Measurements from ENCODE around the gene OLFML2A. TPM values are rescaled to one million over a fixed set of nuclear protein-coding genes. Genes with fewer than 3 reads are reported as not detected.

OLFML2A gene
- polyA plus RNA-seq, 3 donors, result 0.03 to 0.25 TPM; not detected in 1

DNA sequence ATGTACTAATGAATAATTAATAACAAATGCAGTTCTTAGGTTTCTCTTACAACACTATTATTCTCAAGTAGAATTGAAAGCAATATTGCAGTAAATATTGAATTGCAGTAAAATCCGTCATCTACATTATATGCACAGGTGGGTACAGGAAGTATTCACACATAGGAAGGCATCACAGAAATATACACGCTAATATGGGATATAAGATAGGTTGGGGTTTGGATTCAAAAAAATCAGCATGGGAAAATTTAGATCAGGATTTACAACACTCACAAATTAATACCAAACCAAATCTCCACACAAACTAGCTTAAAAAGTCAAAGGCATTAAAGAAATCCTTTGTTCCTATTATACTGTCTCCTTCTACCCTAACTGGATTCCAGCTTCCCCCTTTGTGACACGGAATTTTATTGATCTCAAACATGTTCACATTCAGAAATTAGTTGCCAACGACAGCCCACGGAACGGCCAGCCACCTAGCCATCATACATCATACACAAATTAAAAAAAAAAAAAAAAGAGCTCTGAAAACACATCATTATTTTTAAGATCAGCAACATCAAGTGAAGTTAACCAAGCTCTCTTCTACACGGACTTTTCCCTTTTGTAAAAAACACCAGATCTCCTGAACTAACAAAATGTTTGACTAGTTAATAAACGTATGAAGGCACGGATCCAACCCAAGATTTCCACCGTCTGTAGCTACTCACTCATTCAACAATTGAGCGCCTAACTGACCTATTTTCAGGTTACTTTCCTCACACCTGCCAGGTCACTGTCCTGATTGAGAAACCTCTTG, 8.0 kb upstream of the OLFML2A start:
- peaks cover 14 to 24% (median 18%) of the 10 kb centered on the region in 3 donors for H3K27me3 Mint-ChIP-seq (ENCODE audit: low read depth in 3 of 3)
- intact Hi-C loops (cut with micrococcal nuclease), result no loop called here

More for the DNA sequence above, 8.0 kb upstream of the OLFML2A start:
- peak overlapping the region; percentile 99 for H3K4me2 ChIP-seq (replicated peaks; ENCODE audit: extremely low read depth, low read length, poor library complexity, severe bottlenecking)
- no peak overlapping the region for H3K27ac ChIP-seq (ENCODE audit: low read depth in 1 of 2, low read length in 2 of 2)
- H3K36me3 ChIP-seq (replicated peaks in 1 of 2; ENCODE audit: control insufficient read depth in 1 of 2, insufficient read depth in 2 of 2, low read length in 2 of 2), result no peaks in the 10 kb centered on the region
- H3K9ac ChIP-seq (ENCODE audit: insufficient read depth, low read length, poor library complexity, severe bottlenecking), result no peak overlapping the region
- no peak for DNase-seq
- H3K9me3 ChIP-seq (replicated peaks in 1 of 2; ENCODE audit: control insufficient read depth in 1 of 2, insufficient read depth in 1 of 2, low read length in 2 of 2), result no peaks in the 10 kb centered on the region
- H3K4me1 ChIP-seq (ENCODE audit: control insufficient read depth in 1 of 2, insufficient read depth in 2 of 2, low read length in 2 of 2), result peaks cover 31 to 54% of the 10 kb centered on the region in 2 donors
- H3K27me3 ChIP-seq (ENCODE audit: control insufficient read depth in 2 of 2, insufficient read depth in 2 of 2, low read length in 2 of 2), result peaks cover 0 to 16% of the 10 kb centered on the region in 2 donors
- H3K4me3 ChIP-seq (replicated peaks in 1 of 3; ENCODE audit: low read depth in 2 of 3, low read length in 3 of 3), result peak overlapping the region; percentile 74 to 97 (median 95)
- Mint-ChIP-seq H3K36me3 (peaks cover 0 to 7% of the 10 kb centered on the region in 2 donors), H3K4me3 (peak overlapping the region; percentile 96 to 99), H3K27ac (peak overlapping the region in 3 of 7 donors; percentile 13 to 84 (median 69)), H3K9me3 (peaks cover 0 to 3% (median 0%) of the 10 kb centered on the region in 7 donors), H3K4me1 (peaks cover 58% of the 10 kb centered on the region)
- peaks cover 26% of the 10 kb centered on the region for H3K79me2 ChIP-seq (ENCODE audit: insufficient read depth, low read length)
- TF ChIP-seq CTCF (IDR thresholded peaks at IDR 0.05), result no peak
- peaks cover 13% of the 10 kb centered on the region for H4K20me1 ChIP-seq (ENCODE audit: insufficient read depth, low read length)
- H2AFZ ChIP-seq (ENCODE audit: insufficient read depth, low read depth, low read length, poor library complexity, severe bottlenecking), result peak overlapping the region; percentile 85
- WGBS (ENCODE audit: insufficient coverage), result 6% methylated on average over 6 of the region's 11 CpGs
